ENCODE results near the gene TMEM186.
A peak's percentile ranks its signal among the peaks of the same experiment; 100 is the strongest.
"Not testable (repeated sequence)": the region's sequence is repeated elsewhere in the genome, so short reads cannot be mapped to it uniquely, and the experiment has no call there.

The TMEM186 gene

GRCh38 chr16:8812162-8812843 lies 14.9 kb upstream of the TMEM186 start:
- no peak for DNase-seq (ENCODE audit: low read depth in 3 of 3)

GRCh38 chr16:8808613-8809353 lies 11.3 kb upstream of the TMEM186 start:
- no peak for DNase-seq (ENCODE audit: low read depth in 3 of 3)

- no peak for DNase-seq (ENCODE audit: low read depth in 3 of 3)
Measured at GRCh38 chr16:8808009-8808408, 10.6 kb upstream of the TMEM186 start.

- DNase-seq (ENCODE audit: low read depth in 3 of 3): no peak
Measured at GRCh38 chr16:8807189-8807588, 9.8 kb upstream of the TMEM186 start.

- no peak for DNase-seq (ENCODE audit: low read depth in 3 of 3)
Measured at GRCh38 chr16:8806272-8806983, 9.0 kb upstream of the TMEM186 start.

- no peak for DNase-seq (ENCODE audit: low read depth in 3 of 3)
Measured at GRCh38 chr16:8804313-8804712, 6.9 kb upstream of the TMEM186 start.

- not testable (repeated sequence) for DNase-seq (ENCODE audit: low read depth in 3 of 3)
Measured at GRCh38 chr16:8803733-8804132, 6.3 kb upstream of the TMEM186 start.

GRCh38 chr16:8801701-8802100 lies 4.3 kb upstream of the TMEM186 start:
- no peak for DNase-seq (ENCODE audit: low read depth in 3 of 3)

GRCh38 chr16:8798535-8799157 lies 1.2 kb upstream of the TMEM186 start:
- DNase-seq (ENCODE audit: low read depth in 3 of 3): no peak

- DNase-seq (ENCODE audit: low read depth in 3 of 3): peak in 1 of 3 donors; percentile 10
Measured at GRCh38 chr16:8798174-8798527, 712 bp upstream of the TMEM186 start.

GRCh38 chr16:8796469-8797363 lies 723 bp downstream of the TMEM186 start:
- no peak for DNase-seq (ENCODE audit: low read depth in 3 of 3)

GRCh38 chr16:8795818-8796217 lies 1.6 kb downstream of the TMEM186 start:
- no peak for DNase-seq (ENCODE audit: low read depth in 3 of 3)

- no peak for DNase-seq (ENCODE audit: low read depth in 3 of 3)
Measured at GRCh38 chr16:8795091-8795490, 2.3 kb downstream of the TMEM186 start.

- DNase-seq (ENCODE audit: low read depth in 3 of 3): no peak
Measured at GRCh38 chr16:8788578-8789172, 8.8 kb downstream of the TMEM186 start.

- DNase-seq (ENCODE audit: low read depth in 3 of 3): not testable (repeated sequence)
Measured at GRCh38 chr16:8786316-8786715, 11.1 kb downstream of the TMEM186 start.

- DNase-seq (ENCODE audit: low read depth in 3 of 3): no peak
Measured at GRCh38 chr16:8785408-8785807, 12.0 kb downstream of the TMEM186 start.

GRCh38 chr16:8782673-8783072 lies 14.8 kb downstream of the TMEM186 start:
- DNase-seq (ENCODE audit: low read depth in 3 of 3): no peak

- DNase-seq (ENCODE audit: low read depth in 3 of 3): no peak
Measured at GRCh38 chr16:8781797-8782196, 15.6 kb downstream of the TMEM186 start.

- no peak for DNase-seq (ENCODE audit: low read depth in 3 of 3)
Measured at GRCh38 chr16:8777217-8777616, 20.2 kb downstream of the TMEM186 start.

GRCh38 chr16:8776129-8776584 lies 21.3 kb downstream of the TMEM186 start:
- DNase-seq (ENCODE audit: low read depth in 3 of 3): no peak

GRCh38 chr16:8775359-8775758 lies 22.1 kb downstream of the TMEM186 start:
- DNase-seq (ENCODE audit: low read depth in 3 of 3): no peak

Data from stimulated activated CD4-positive, alpha-beta T cell treated with anti-CD3 and anti-CD28 coated beads, TNF-alpha, amount 100 ng/mL, for 48 hours (primary cell).